ENCODE data around the gene RABEP1.

The RABEP1 gene

GRCh38 chr17:5269241-5269960 lies 12.7 kb upstream of the RABEP1 start:
- DNase-seq (ENCODE audit: low spot score), result no peak

- DNase-seq (ENCODE audit: low spot score), result no peak
These were observed 9.8 kb upstream of the RABEP1 start for GRCh38 chr17:5272322-5272721.

- DNase-seq (ENCODE audit: low spot score), result peak; percentile 22
These were observed 646 bp downstream of the RABEP1 start for GRCh38 chr17:5282642-5283217.

GRCh38 chr17:5283571-5284315 lies 1.7 kb downstream of the RABEP1 start:
- DNase-seq (ENCODE audit: low spot score), result no peak

GRCh38 chr17:5284681-5285080 lies 2.6 kb downstream of the RABEP1 start:
- DNase-seq (ENCODE audit: low spot score), result no peak

GRCh38 chr17:5286846-5287245 lies 4.8 kb downstream of the RABEP1 start:
- no peak for DNase-seq (ENCODE audit: low spot score)

- DNase-seq (ENCODE audit: low spot score), result no peak
These were observed 9.7 kb downstream of the RABEP1 start for GRCh38 chr17:5291683-5292350.

- DNase-seq (ENCODE audit: low spot score), result no peak
These were observed 15.2 kb downstream of the RABEP1 start for GRCh38 chr17:5297245-5297644.

GRCh38 chr17:5299383-5299782 lies 17.3 kb downstream of the RABEP1 start:
- DNase-seq (ENCODE audit: low spot score), result no peak

GRCh38 chr17:5304636-5305035 lies 22.6 kb downstream of the RABEP1 start:
- no peak for DNase-seq (ENCODE audit: low spot score)

GRCh38 chr17:5309851-5310250 lies 27.8 kb downstream of the RABEP1 start:
- no peak for DNase-seq (ENCODE audit: low spot score)

- no peak for DNase-seq (ENCODE audit: low spot score)
These were observed 43.8 kb downstream of the RABEP1 start for GRCh38 chr17:5325851-5326250.

- no peak for DNase-seq (ENCODE audit: low spot score)
These were observed 47.9 kb downstream of the RABEP1 start for GRCh38 chr17:5329784-5330557.

GRCh38 chr17:5330981-5331380 lies 48.9 kb downstream of the RABEP1 start:
- no peak for DNase-seq (ENCODE audit: low spot score)

- DNase-seq (ENCODE audit: low spot score), result no peak
These were observed 49.4 kb downstream of the RABEP1 start for GRCh38 chr17:5331506-5331905.

GRCh38 chr17:5344914-5345313 lies 62.8 kb downstream of the RABEP1 start:
- no peak for DNase-seq (ENCODE audit: low spot score)

- DNase-seq (ENCODE audit: low spot score), result no peak
These were observed 70.7 kb downstream of the RABEP1 start for GRCh38 chr17:5352681-5353289.

- no peak for DNase-seq (ENCODE audit: low spot score)
These were observed 72.2 kb downstream of the RABEP1 start for GRCh38 chr17:5354310-5354709.

- no peak for DNase-seq (ENCODE audit: low spot score)
These were observed 72.9 kb downstream of the RABEP1 start for GRCh38 chr17:5354886-5355415.

GRCh38 chr17:5355421-5356129 lies 73.5 kb downstream of the RABEP1 start:
- no peak for DNase-seq (ENCODE audit: low spot score)

GRCh38 chr17:5361426-5361825 lies 79.3 kb downstream of the RABEP1 start:
- no peak for DNase-seq (ENCODE audit: low spot score)
